ENCODE data around the gene MYLK4. TPM values are rescaled to one million over a fixed set of nuclear protein-coding genes. Genes with fewer than 3 reads are reported as not detected.

Gene MYLK4
- polyA plus RNA-seq, 1 donor from 2014 or later: 1.3 TPM

DNA sequence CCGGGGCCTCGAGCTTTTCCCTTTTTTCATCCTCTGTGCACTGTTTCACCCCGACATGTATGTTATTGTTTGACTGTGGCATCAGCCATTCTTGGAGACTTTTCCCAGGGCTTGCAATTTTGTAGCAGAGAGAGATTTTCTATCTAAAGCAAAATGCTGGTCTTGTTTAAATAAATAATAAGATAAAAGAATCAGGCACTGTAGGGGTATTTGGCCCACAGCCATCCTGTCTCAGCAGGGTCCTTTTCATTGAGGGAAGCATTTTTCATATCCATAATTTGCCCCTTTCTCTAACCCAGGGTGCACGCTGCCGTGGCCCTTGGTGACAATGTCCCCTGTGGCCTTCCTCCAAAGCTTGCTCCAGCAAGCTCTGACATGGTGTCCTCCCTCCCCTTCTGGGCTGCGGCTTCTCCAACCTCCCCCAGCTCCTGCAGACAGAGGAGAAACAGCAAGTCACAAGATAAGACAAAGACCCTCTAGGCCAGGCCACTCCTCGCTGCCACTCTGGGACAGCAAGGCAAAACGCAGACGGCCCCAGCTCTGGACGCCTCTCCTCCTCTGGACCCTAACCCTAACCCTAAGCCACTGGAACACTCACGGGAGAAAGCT, 117.6 kb downstream of the MYLK4 start:
- Histone ChIP-seq H4K20me1 (ENCODE audit: insufficient read depth) (no peaks in the 10 kb centered on the region), H2AFZ (ENCODE audit: low read depth, low read length) (no peak overlapping the region), H3K9me3 (ENCODE audit: low read length) (no peaks in the 10 kb centered on the region), H3K27me3 (ENCODE audit: insufficient read depth, low read depth, low read length) (no peaks in the 10 kb centered on the region), H3K4me3 (ENCODE audit: low read length) (no peak overlapping the region), H3K79me2 (replicated peaks; ENCODE audit: insufficient read depth, low read length) (no peaks in the 10 kb centered on the region), H3K9ac (ENCODE audit: low read length) (no peak overlapping the region), H3K36me3 (ENCODE audit: insufficient read depth, low read length) (no peaks in the 10 kb centered on the region), H3K9me2 (ENCODE audit: insufficient read depth, low read length) (no peaks in the 10 kb centered on the region), H3K4me2 (ENCODE audit: low read length) (no peak overlapping the region), H3K27ac (ENCODE audit: low read length) (no peak overlapping the region), H3F3A (ENCODE audit: insufficient read depth, low read length, poor library complexity, severe bottlenecking) (no peaks in the 10 kb centered on the region)
- no peak for TF ChIP-seq CTCF (IDR thresholded peaks at IDR 0.05; ENCODE audit: poor library complexity, severe bottlenecking)
- TF ChIP-seq EZH2 (IDR thresholded peaks at IDR 0.05; ENCODE audit: borderline replicate concordance, insufficient read depth, low read length, poor library complexity, severe bottlenecking): no peak
- TF ChIP-seq POLR2AphosphoS5 (IDR thresholded peaks at IDR 0.05): no peak
- TF ChIP-seq TAF1 (IDR thresholded peaks at IDR 0.05; ENCODE audit: low read depth): no peak
- TF ChIP-seq MXI1 (conservative IDR thresholded peaks at IDR 0.05; ENCODE audit: poor library complexity, severe bottlenecking): no peak
- TF ChIP-seq RAD21 (conservative IDR thresholded peaks at IDR 0.05): no peak
- TF ChIP-seq, protein P1, sequence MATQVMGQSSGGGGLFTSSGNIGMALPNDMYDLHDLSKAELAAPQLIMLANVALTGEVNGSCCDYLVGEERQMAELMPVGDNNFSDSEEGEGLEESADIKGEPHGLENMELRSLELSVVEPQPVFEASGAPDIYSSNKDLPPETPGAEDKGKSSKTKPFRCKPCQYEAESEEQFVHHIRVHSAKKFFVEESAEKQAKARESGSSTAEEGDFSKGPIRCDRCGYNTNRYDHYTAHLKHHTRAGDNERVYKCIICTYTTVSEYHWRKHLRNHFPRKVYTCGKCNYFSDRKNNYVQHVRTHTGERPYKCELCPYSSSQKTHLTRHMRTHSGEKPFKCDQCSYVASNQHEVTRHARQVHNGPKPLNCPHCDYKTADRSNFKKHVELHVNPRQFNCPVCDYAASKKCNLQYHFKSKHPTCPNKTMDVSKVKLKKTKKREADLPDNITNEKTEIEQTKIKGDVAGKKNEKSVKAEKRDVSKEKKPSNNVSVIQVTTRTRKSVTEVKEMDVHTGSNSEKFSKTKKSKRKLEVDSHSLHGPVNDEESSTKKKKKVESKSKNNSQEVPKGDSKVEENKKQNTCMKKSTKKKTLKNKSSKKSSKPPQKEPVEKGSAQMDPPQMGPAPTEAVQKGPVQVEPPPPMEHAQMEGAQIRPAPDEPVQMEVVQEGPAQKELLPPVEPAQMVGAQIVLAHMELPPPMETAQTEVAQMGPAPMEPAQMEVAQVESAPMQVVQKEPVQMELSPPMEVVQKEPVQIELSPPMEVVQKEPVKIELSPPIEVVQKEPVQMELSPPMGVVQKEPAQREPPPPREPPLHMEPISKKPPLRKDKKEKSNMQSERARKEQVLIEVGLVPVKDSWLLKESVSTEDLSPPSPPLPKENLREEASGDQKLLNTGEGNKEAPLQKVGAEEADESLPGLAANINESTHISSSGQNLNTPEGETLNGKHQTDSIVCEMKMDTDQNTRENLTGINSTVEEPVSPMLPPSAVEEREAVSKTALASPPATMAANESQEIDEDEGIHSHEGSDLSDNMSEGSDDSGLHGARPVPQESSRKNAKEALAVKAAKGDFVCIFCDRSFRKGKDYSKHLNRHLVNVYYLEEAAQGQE (IDR thresholded peaks at IDR 0.05; ENCODE audit: borderline replicate concordance): no peak
- TF ChIP-seq SMC3 (conservative IDR thresholded peaks at IDR 0.05; ENCODE audit: poor library complexity): no peak
- TF ChIP-seq EP300 (conservative IDR thresholded peaks at IDR 0.05; ENCODE audit: poor library complexity, severe bottlenecking): no peak

GRCh38 chr6:2632368-2632767, 118.4 kb downstream of the MYLK4 start:
- no peak for TF ChIP-seq MXI1 (conservative IDR thresholded peaks at IDR 0.05; ENCODE audit: poor library complexity, severe bottlenecking)
- no peak for TF ChIP-seq TAF1 (IDR thresholded peaks at IDR 0.05; ENCODE audit: low read depth)
- no peak for TF ChIP-seq CTCF (IDR thresholded peaks at IDR 0.05; ENCODE audit: poor library complexity, severe bottlenecking)
- no peak for TF ChIP-seq SMC3 (conservative IDR thresholded peaks at IDR 0.05; ENCODE audit: poor library complexity)
- no peak for TF ChIP-seq POLR2AphosphoS5 (IDR thresholded peaks at IDR 0.05)
- TF ChIP-seq, protein P1 (IDR thresholded peaks at IDR 0.05; ENCODE audit: borderline replicate concordance): no peak
- TF ChIP-seq EP300 (conservative IDR thresholded peaks at IDR 0.05; ENCODE audit: poor library complexity, severe bottlenecking): no peak
- TF ChIP-seq EZH2 (IDR thresholded peaks at IDR 0.05; ENCODE audit: borderline replicate concordance, insufficient read depth, low read length, poor library complexity, severe bottlenecking): no peak
- no peaks in the 10 kb centered on the region for H3K9me2 ChIP-seq (ENCODE audit: insufficient read depth, low read length)
- no peak overlapping the region for H2AFZ ChIP-seq (ENCODE audit: low read depth, low read length)
- no peak overlapping the region for H3K27ac ChIP-seq (ENCODE audit: low read length)
- no peaks in the 10 kb centered on the region for H3K79me2 ChIP-seq (replicated peaks; ENCODE audit: insufficient read depth, low read length)
- no peaks in the 10 kb centered on the region for H4K20me1 ChIP-seq (ENCODE audit: insufficient read depth)
- no peak overlapping the region for H3K4me2 ChIP-seq (ENCODE audit: low read length)
- H3K9ac ChIP-seq (ENCODE audit: low read length): no peak overlapping the region
- no peaks in the 10 kb centered on the region for H3K27me3 ChIP-seq (ENCODE audit: insufficient read depth, low read depth, low read length)
- no peaks in the 10 kb centered on the region for H3K9me3 ChIP-seq (ENCODE audit: low read length)
- no peaks in the 10 kb centered on the region for H3K36me3 ChIP-seq (ENCODE audit: insufficient read depth, low read length)
- no peaks in the 10 kb centered on the region for H3F3A ChIP-seq (ENCODE audit: insufficient read depth, low read length, poor library complexity, severe bottlenecking)
- H3K4me3 ChIP-seq (ENCODE audit: low read length): no peak overlapping the region
